Suprapubic skin (tissue), 3 donors: Measurements from ENCODE around the gene MYL5.

Experiments
- CTCF ChIP-seq, 2 donors: fragments of 200-600 bp in 1 of 2; fragments of 450-650 bp in 1 of 2; sonication (generic) in 1 of 2; IDR thresholded peaks; one replicate each; pipeline ENCODE4 v1.5.1; 2016 to 2019; ENCODE audit warnings: antibody characterized with exemption in 2 of 2, mild to moderate bottlenecking in 1 of 2, moderate library complexity in 1 of 2
- POLR2A ChIP-seq, 2 donors: fragments of 450-650 bp; IDR thresholded peaks; one replicate each; pipeline ENCODE4 v1.6.1; 2017; ENCODE audit warnings: antibody characterized with exemption in 2 of 2, mild to moderate bottlenecking in 2 of 2, moderate library complexity in 2 of 2

GRCh38 chr4:702618-703048 is 28.3 kb downstream of the MYL5 start:
- TF ChIP-seq CTCF (IDR thresholded peaks at IDR 0.05) (no peak), POLR2A (IDR thresholded peaks at IDR 0.05) (no peak)
